ENCODE measurements around the gene KLHL30. TPM values are rescaled to one million over a fixed set of nuclear protein-coding genes. Genes with fewer than 3 reads are reported as not detected.

KLHL30 gene
- total and polyA plus RNA-seq, 3 donors from 2014 or later: 0.16 to 0.37 (median 0.29) TPM

GRCh38 chr2:238106339-238106697 is 32.1 kb upstream of the KLHL30 start:
- 78 to 88% methylated on average over 13 of the region's 13 CpGs for WGBS, 2 donors
- intact Hi-C loops (cut with DNase I; ENCODE audit: low total_unique reads): no loop called here
- Histone ChIP-seq H3K9me3 (no peaks in the 10 kb centered on the region), H3K27ac (no peak overlapping the region), H3K4me1 (no peaks in the 10 kb centered on the region), H3K36me3 (ENCODE audit: low read depth, missing control alignments) (no peaks in the 10 kb centered on the region), H3K27me3 (no peaks in the 10 kb centered on the region), H3K4me3 (no peak overlapping the region)
- TF ChIP-seq POLR2A (IDR thresholded peaks at IDR 0.05): no peak
- no peak for DNase-seq

GRCh38 chr2:238106698-238107524 is 31.6 kb upstream of the KLHL30 start:
- no peak overlapping the region for H3K27ac ChIP-seq
- no peaks in the 10 kb centered on the region for H3K27me3 ChIP-seq
- 73 to 87% methylated on average over 16 to 28 of the region's 28 CpGs for WGBS, 2 donors
- no peak overlapping the region for H3K4me3 ChIP-seq
- no peaks in the 10 kb centered on the region for H3K4me1 ChIP-seq
- no peaks in the 10 kb centered on the region for H3K36me3 ChIP-seq (ENCODE audit: low read depth, missing control alignments)
- H3K9me3 ChIP-seq: no peaks in the 10 kb centered on the region
- DNase-seq: no peak
- intact Hi-C loops (cut with DNase I; ENCODE audit: low total_unique reads): no loop called here
- no peak for TF ChIP-seq POLR2A (IDR thresholded peaks at IDR 0.05)
- no peak for TF ChIP-seq CTCF (IDR thresholded peaks at IDR 0.05)

- no peaks in the 10 kb centered on the region for H3K9me3 ChIP-seq
- no peak overlapping the region for H3K27ac ChIP-seq
- H3K4me3 ChIP-seq: no peak overlapping the region
- H3K36me3 ChIP-seq (ENCODE audit: low read depth, missing control alignments): no peaks in the 10 kb centered on the region
- TF ChIP-seq POLR2A (IDR thresholded peaks at IDR 0.05) (no peak), CTCF (IDR thresholded peaks at IDR 0.05) (no peak)
- H3K4me1 ChIP-seq: no peaks in the 10 kb centered on the region
- no peak for DNase-seq
- intact Hi-C loops (cut with DNase I; ENCODE audit: low total_unique reads): no loop called here
- H3K27me3 ChIP-seq: no peaks in the 10 kb centered on the region
- 90 to 91% methylated on average over 23 to 28 of the region's 28 CpGs for WGBS, 2 donors
Measured at GRCh38 chr2:238107525-238108422, 30.7 kb upstream of the KLHL30 start.

GRCh38 chr2:238108423-238109183 is 29.9 kb upstream of the KLHL30 start:
- H3K4me3 ChIP-seq: no peak overlapping the region
- no peaks in the 10 kb centered on the region for H3K9me3 ChIP-seq
- H3K36me3 ChIP-seq (ENCODE audit: low read depth, missing control alignments): no peaks in the 10 kb centered on the region
- no peaks in the 10 kb centered on the region for H3K27me3 ChIP-seq
- H3K27ac ChIP-seq: no peak overlapping the region
- 62 to 64% methylated on average over 13 to 19 of the region's 19 CpGs for WGBS, 2 donors
- no peak for TF ChIP-seq POLR2A (IDR thresholded peaks at IDR 0.05)
- DNase-seq: no peak
- H3K4me1 ChIP-seq: no peaks in the 10 kb centered on the region
- intact Hi-C loops (cut with DNase I; ENCODE audit: low total_unique reads): no loop called here

GRCh38 chr2:238113611-238114010 is 24.9 kb upstream of the KLHL30 start:
- TF ChIP-seq CTCF (IDR thresholded peaks at IDR 0.05) (no peak), POLR2A (IDR thresholded peaks at IDR 0.05) (no peak)
- DNase-seq: no peak
- Histone ChIP-seq H3K4me3 (no peak overlapping the region), H3K36me3 (ENCODE audit: low read depth, missing control alignments) (no peaks in the 10 kb centered on the region), H3K27me3 (no peaks in the 10 kb centered on the region), H3K27ac (no peak overlapping the region), H3K4me1 (no peaks in the 10 kb centered on the region), H3K9me3 (no peaks in the 10 kb centered on the region)
- 96 to 97% methylated on average over 11 to 13 of the region's 13 CpGs for WGBS, 2 donors
- intact Hi-C loops (cut with DNase I; ENCODE audit: low total_unique reads): no loop called here
